OCI-LY3 (cell line): ENCODE measurements around the gene ATXN7L3B.

Source experiments
- H2AFZ ChIP-seq: fragments of 200-600, 300-600 bp; shearing (Covaris generic); 2 replicates; pipeline ENCODE4 v1.6.0; 2014; ENCODE audit warnings: antibody characterized with exemption, low read depth, low read length
- H3K27ac ChIP-seq: fragments of 200-600, 300-600 bp; sonication (generic); 2 replicates; pipeline ENCODE4 v1.5.1; 2014; ENCODE audit warnings: mild to moderate bottlenecking, low read length, moderate library complexity, mixed read lengths
- H3K27me3 ChIP-seq: fragments of 200-600, 300-600 bp; sonication (generic); 2 replicates; pipeline ENCODE4 v1.6.1; 2014; ENCODE audit warnings: low read depth, low read length, mixed read lengths
- H3K36me3 ChIP-seq: fragments of 200-600, 300-600 bp; sonication (generic); replicated peaks from 2 replicates; pipeline ENCODE3; 2014; ENCODE audit warnings: low read depth, low read length, mixed read lengths
- H3K4me1 ChIP-seq: fragments of 300-600, 200-600 bp; sonication (generic); 2 replicates; pipeline ENCODE4 v1.6.1; 2014; ENCODE audit warnings: low read length, mixed read lengths
- H3K4me2 ChIP-seq: fragments of 200-600, 300-600 bp; sonication (generic); 2 replicates; pipeline ENCODE4 v1.6.1; 2014; ENCODE audit warnings: low read length, mixed read lengths
- H3K4me3 ChIP-seq: fragments of 300-600, 200-600 bp; sonication (generic); 2 replicates; pipeline ENCODE4 v1.5.1; 2014; ENCODE audit warnings: antibody characterized with exemption, mild to moderate bottlenecking, low read length, moderate library complexity
- H3K79me2 ChIP-seq: fragments of 300-600, 200-600 bp; shearing (Covaris generic); 2 replicates; pipeline ENCODE4 v1.6.1; 2014; ENCODE audit warnings: mild to moderate bottlenecking, low read length, mixed read lengths
- H3K9ac ChIP-seq: fragments of 300-600, 200-600 bp; shearing (Covaris generic); 2 replicates; pipeline ENCODE4 v1.6.0; 2014; ENCODE audit warnings: mild to moderate bottlenecking, low read length, moderate library complexity
- H3K9me3 ChIP-seq: fragments of 200-600, 300-600 bp; shearing (Covaris generic); 2 replicates; pipeline ENCODE4 v1.6.1; 2014; ENCODE audit warnings: low read length, mixed read lengths; ENCODE audit not compliant: insufficient read depth
- H4K20me1 ChIP-seq: fragments of 200-600, 300-600 bp; sonication (generic); 2 replicates; pipeline ENCODE4 v1.6.1; 2016; ENCODE audit warnings: low read length, mixed read lengths; ENCODE audit not compliant: insufficient read depth
- EZH2phosphoT487 ChIP-seq: fragments of 200-600 bp; shearing (Covaris generic); IDR thresholded peaks from 2 replicates; pipeline ENCODE4 v1.6.1; 2018; ENCODE audit warnings: antibody characterized with exemption, mixed run types, low read depth
- TF ChIP-seq, protein P1 (sequence below): fragments of 200-600, 300-600 bp; sonication (generic); IDR thresholded peaks from 2 replicates; pipeline ENCODE4 v1.5.1; 2014; ENCODE audit warnings: antibody characterized with exemption, low read length, low read depth

ATXN7L3B gene

DNA sequence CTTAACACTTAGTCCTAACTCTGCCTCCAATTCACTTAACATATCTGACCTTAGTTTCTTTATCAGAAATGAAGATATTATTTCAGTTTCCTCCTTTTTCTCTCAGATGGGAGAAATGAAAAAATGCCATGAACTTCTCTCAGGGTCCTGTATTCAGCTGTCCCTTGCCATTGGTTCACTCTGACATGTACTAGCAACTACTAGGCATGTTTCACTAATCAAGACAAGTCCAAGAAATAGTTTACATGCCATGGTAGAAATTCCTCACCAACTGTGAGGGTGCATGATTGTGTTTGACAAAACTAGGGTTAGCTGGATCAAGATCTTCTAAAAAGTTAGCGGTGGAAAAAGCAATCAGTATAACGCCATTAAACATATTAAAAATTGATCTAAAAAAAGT is 7.0 kb upstream of the ATXN7L3B start:
- Histone ChIP-seq H3K27me3 (no peaks in the 10 kb centered on the region), H3K79me2 (no peaks in the 10 kb centered on the region), H3K9me3 (no peaks in the 10 kb centered on the region), H3K36me3 (no peaks in the 10 kb centered on the region), H3K4me3 (no peak overlapping the region), H3K27ac (no peak overlapping the region), H3K4me2 (no peak overlapping the region), H3K9ac (no peak overlapping the region), H4K20me1 (no peaks in the 10 kb centered on the region), H3K4me1 (peaks cover 4% of the 10 kb centered on the region; the same call in 1 of the 2 replicates), H2AFZ (no peak overlapping the region)
- TF ChIP-seq EZH2phosphoT487 = no peak
- TF ChIP-seq, protein P1, sequence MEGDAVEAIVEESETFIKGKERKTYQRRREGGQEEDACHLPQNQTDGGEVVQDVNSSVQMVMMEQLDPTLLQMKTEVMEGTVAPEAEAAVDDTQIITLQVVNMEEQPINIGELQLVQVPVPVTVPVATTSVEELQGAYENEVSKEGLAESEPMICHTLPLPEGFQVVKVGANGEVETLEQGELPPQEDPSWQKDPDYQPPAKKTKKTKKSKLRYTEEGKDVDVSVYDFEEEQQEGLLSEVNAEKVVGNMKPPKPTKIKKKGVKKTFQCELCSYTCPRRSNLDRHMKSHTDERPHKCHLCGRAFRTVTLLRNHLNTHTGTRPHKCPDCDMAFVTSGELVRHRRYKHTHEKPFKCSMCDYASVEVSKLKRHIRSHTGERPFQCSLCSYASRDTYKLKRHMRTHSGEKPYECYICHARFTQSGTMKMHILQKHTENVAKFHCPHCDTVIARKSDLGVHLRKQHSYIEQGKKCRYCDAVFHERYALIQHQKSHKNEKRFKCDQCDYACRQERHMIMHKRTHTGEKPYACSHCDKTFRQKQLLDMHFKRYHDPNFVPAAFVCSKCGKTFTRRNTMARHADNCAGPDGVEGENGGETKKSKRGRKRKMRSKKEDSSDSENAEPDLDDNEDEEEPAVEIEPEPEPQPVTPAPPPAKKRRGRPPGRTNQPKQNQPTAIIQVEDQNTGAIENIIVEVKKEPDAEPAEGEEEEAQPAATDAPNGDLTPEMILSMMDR = no peak

DNA sequence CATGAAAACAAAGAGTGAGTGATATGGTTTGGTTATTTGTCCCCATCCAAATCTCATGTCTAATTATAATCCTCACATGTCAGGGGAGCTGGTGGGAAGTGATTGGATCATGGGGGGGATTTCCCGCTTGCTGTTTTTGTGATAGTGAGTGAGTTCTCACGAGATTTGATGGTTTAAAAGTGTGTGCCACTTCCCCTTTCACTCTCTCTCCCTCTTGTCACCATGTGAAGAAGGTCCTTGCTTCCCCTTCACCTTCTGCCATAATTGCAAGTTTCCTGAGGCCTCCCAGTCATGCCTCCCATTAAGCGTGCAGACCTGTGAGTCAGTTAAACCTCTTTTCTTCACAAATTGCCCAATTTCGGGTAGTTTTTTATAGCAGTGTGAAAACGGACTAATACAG is 2.1 kb upstream of the ATXN7L3B start:
- peaks cover 20% of the 10 kb centered on the region for H3K4me1 ChIP-seq
- H3K4me2 ChIP-seq = no peak overlapping the region
- H3K9ac ChIP-seq = no peak overlapping the region
- peaks cover 22% of the 10 kb centered on the region for H3K36me3 ChIP-seq
- peaks cover 22% of the 10 kb centered on the region for H4K20me1 ChIP-seq
- H3K27me3 ChIP-seq = no peaks in the 10 kb centered on the region
- peak overlapping the region; percentile 30; the same call in 1 of the 2 replicates for H2AFZ ChIP-seq
- H3K4me3 ChIP-seq = no peak overlapping the region
- TF ChIP-seq, protein P1 = no peak
- no peak for TF ChIP-seq EZH2phosphoT487
- H3K79me2 ChIP-seq = peaks cover 30% of the 10 kb centered on the region
- H3K9me3 ChIP-seq = no peaks in the 10 kb centered on the region
- H3K27ac ChIP-seq = no peak overlapping the region

DNA sequence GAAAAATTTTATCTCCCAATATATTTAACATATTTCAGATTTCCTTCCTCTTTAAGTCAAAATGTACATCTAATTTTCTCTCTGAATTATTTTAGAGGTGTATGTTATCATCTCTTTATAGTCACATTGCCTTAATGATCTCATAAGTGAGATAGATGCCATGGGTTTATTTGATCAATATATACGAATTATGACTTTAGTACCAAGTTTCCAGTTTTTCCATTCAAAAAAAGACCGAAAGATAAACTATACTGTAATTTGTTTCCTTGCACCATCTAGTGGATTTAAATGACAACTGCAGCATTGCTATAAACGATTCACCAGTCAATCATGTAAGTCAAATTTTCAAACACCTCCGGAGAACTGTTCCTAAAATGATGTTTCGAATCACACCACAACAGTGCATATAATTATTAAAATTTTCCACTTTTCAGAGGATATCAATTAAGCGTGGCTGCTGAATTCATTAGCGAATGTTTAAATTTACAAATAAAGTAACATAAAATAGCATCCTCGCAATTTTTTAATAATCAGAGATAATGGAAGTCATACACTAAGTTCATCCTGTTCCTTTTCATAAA is 419 bp upstream of the ATXN7L3B start:
- Histone ChIP-seq H3K9ac (peak overlapping the region; percentile 96), H3K27ac (peak overlapping the region; percentile 90), H3K4me3 (peak overlapping the region; percentile 94), H3K9me3 (no peaks in the 10 kb centered on the region), H2AFZ (peak overlapping the region; percentile 91), H3K36me3 (peaks cover 36% of the 10 kb centered on the region), H4K20me1 (peaks cover 39% of the 10 kb centered on the region), H3K4me2 (peak overlapping the region; percentile 67), H3K4me1 (peaks cover 27% of the 10 kb centered on the region), H3K27me3 (no peaks in the 10 kb centered on the region), H3K79me2 (peaks cover 46% of the 10 kb centered on the region)
- TF ChIP-seq, protein P1 = peak; percentile 87
- no peak for TF ChIP-seq EZH2phosphoT487

DNA sequence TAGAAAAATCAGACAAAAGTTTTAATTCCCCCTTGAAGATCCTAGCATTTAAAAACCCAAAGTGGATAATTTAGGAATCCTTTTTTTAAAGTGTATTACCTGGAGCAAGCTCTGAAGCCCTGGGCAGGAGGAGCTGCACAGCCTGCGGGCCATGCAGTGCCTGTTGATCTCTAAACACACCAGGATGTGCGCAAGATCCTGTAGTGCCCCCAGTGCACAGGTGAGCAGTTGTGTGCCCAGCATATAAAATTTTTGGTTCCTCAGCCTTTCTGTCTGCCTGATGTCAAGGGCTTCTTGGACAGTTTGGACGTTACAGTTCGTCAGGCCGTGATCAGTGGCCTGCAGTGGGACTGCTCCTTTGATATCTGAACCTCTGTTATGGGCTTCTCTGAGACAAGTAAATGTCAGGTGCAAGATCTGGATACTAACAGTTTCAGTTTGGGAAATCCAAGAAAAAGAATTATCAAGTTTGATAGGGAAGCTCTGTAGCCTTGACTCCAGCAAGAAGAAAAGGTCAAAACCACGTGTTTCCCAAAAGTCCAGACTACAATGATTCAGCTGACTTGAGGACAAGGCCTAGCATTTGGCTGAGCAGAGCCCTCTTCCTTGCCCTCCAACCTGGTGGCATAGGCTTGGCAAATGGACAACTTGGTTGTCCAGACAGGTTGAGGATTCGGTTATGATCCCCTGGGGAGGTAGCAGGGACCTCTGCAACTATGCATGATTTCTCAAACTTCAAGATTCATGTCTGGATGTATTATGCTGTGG is 1.0 kb downstream of the ATXN7L3B start:
- no peaks in the 10 kb centered on the region for H3K9me3 ChIP-seq
- H2AFZ ChIP-seq = no peak overlapping the region
- peak overlapping the region; percentile 96 for H3K9ac ChIP-seq
- peak overlapping the region; percentile 94 for H3K4me3 ChIP-seq
- H3K27me3 ChIP-seq = no peaks in the 10 kb centered on the region
- peaks cover 48% of the 10 kb centered on the region for H4K20me1 ChIP-seq
- peaks cover 30% of the 10 kb centered on the region for H3K4me1 ChIP-seq
- H3K27ac ChIP-seq = peak overlapping the region; percentile 90
- H3K4me2 ChIP-seq = peak overlapping the region; percentile 91
- H3K79me2 ChIP-seq = peaks cover 56% of the 10 kb centered on the region
- TF ChIP-seq, protein P1 = no peak
- no peak for TF ChIP-seq EZH2phosphoT487
- H3K36me3 ChIP-seq = peaks cover 42% of the 10 kb centered on the region
